Vagina (tissue), 2 donors: Measurements from ENCODE around the gene HRH2. TPM values are rescaled to one million over a fixed set of nuclear protein-coding genes. Genes with fewer than 3 reads are reported as not detected.

Source experiments
- DNase-seq, 2 donors: peaks; one replicate each; pipeline ENCODE4 v3.0.0-alpha.2; 2017; ENCODE audit errors: extremely low spot score in 2 of 2
- H3K27ac ChIP-seq: fragments of 200-600 bp; sonication (generic); one replicate; pipeline ENCODE4 v1.5.1; 2019
- H3K27me3 ChIP-seq: fragments of 200-600 bp; sonication (generic); one replicate; pipeline ENCODE4 v1.5.1; 2019
- H3K36me3 ChIP-seq, 2 donors: fragments of 200-600 bp; sonication (generic); one replicate each; pipeline ENCODE4 v1.5.1; 2017 to 2019
- H3K4me1 ChIP-seq: fragments of 200-600 bp; sonication (generic); one replicate; pipeline ENCODE4 v1.5.1; 2019
- H3K4me3 ChIP-seq, 2 donors: fragments of 200-600 bp; sonication (generic); 1 replicate in 1 of 2; 2 replicates in 1 of 2; pipeline ENCODE4 v1.5.1; 2016 to 2019
- H3K9me3 ChIP-seq: fragments of 200-600 bp; sonication (generic); one replicate; pipeline ENCODE4 v1.5.1; 2019
- CTCF ChIP-seq, 3 experiments: fragments of 450-650 bp in 2 of 3; fragments of 200-600 bp in 1 of 3; sonication (generic) in 1 of 3; IDR thresholded peaks; one replicate each; pipeline ENCODE4 v1.5.1; 2017 to 2019; ENCODE audit warnings: antibody characterized with exemption in 3 of 3, mild to moderate bottlenecking in 2 of 3, moderate library complexity in 2 of 3
- POLR2A ChIP-seq, 2 donors: fragments of 450-650 bp; IDR thresholded peaks; one replicate each; pipeline ENCODE4 v1.6.1; 2017; ENCODE audit warnings: antibody characterized with exemption in 2 of 2, mild to moderate bottlenecking in 2 of 2, moderate library complexity in 2 of 2
- POLR2AphosphoS5 ChIP-seq, 2 donors: sonication (generic); formaldehyde crosslinking; IDR thresholded peaks; one replicate each; pipeline ENCODE4 v1.9.0; 2017; ENCODE audit warnings: antibody characterized with exemption in 2 of 2, mild to moderate bottlenecking in 2 of 2, low read depth in 1 of 2; ENCODE audit not compliant: insufficient read depth in 1 of 2
- intact Hi-C: fragments of 100-400 bp; cut with DNase I; formaldehyde crosslinking; loops from one replicate; pipeline ENCODE4 v1.15.1; 2023
- total RNA-seq: library from RNA; depleted of rRNA; stranded (reverse); fragments of >200 nt; gene quantifications from one replicate; pipeline ENCODE4 v1.2.3, GENCODE V29; 2016

The HRH2 gene
- total RNA-seq, 1 donor from 2014 or later: 0.98 TPM

GRCh38 chr5:175724314-175725275 is 66.7 kb downstream of the HRH2 start:
- no peak for DNase-seq
- no peak overlapping the region for H3K27ac ChIP-seq
- intact Hi-C loops: no loop called here
- no peak overlapping the region for H3K4me3 ChIP-seq
- peaks cover 4% of the 10 kb centered on the region for H3K4me1 ChIP-seq
- H3K36me3 ChIP-seq: no peaks in the 10 kb centered on the region
- TF ChIP-seq POLR2A (IDR thresholded peaks at IDR 0.05) (no peak), POLR2AphosphoS5 (IDR thresholded peaks at IDR 0.05; ENCODE audit: insufficient read depth in 1 of 2, low read depth in 1 of 2) (no peak), CTCF (IDR thresholded peaks at IDR 0.05) (no peak)
- no peaks in the 10 kb centered on the region for H3K27me3 ChIP-seq
- no peaks in the 10 kb centered on the region for H3K9me3 ChIP-seq

GRCh38 chr5:175728316-175728715 is 70.4 kb downstream of the HRH2 start:
- Histone ChIP-seq H3K27ac (no peak overlapping the region), H3K9me3 (no peaks in the 10 kb centered on the region), H3K4me1 (peaks cover 5% of the 10 kb centered on the region), H3K36me3 (no peaks in the 10 kb centered on the region), H3K4me3 (no peak overlapping the region), H3K27me3 (no peaks in the 10 kb centered on the region)
- no peak for DNase-seq
- intact Hi-C loops: no loop called here
- TF ChIP-seq POLR2A (IDR thresholded peaks at IDR 0.05): no peak
- TF ChIP-seq CTCF (IDR thresholded peaks at IDR 0.05): no peak
- no peak for TF ChIP-seq POLR2AphosphoS5 (IDR thresholded peaks at IDR 0.05; ENCODE audit: insufficient read depth in 1 of 2, low read depth in 1 of 2)

- no peak overlapping the region for H3K4me3 ChIP-seq
- intact Hi-C loops: no loop called here
- no peaks in the 10 kb centered on the region for H3K36me3 ChIP-seq
- no peaks in the 10 kb centered on the region for H3K9me3 ChIP-seq
- peaks cover 5% of the 10 kb centered on the region for H3K4me1 ChIP-seq
- DNase-seq: no peak
- H3K27me3 ChIP-seq: no peaks in the 10 kb centered on the region
- H3K27ac ChIP-seq: no peak overlapping the region
- TF ChIP-seq POLR2A (IDR thresholded peaks at IDR 0.05) (no peak), CTCF (IDR thresholded peaks at IDR 0.05) (no peak), POLR2AphosphoS5 (IDR thresholded peaks at IDR 0.05; ENCODE audit: insufficient read depth in 1 of 2, low read depth in 1 of 2) (no peak)
Observed at GRCh38 chr5:175728885-175729828, 71.3 kb downstream of the HRH2 start.

GRCh38 chr5:175729829-175730277 is 72.0 kb downstream of the HRH2 start:
- no peak overlapping the region for H3K27ac ChIP-seq
- DNase-seq: no peak
- intact Hi-C loops: no loop called here
- H3K27me3 ChIP-seq: no peaks in the 10 kb centered on the region
- no peaks in the 10 kb centered on the region for H3K36me3 ChIP-seq
- TF ChIP-seq CTCF (IDR thresholded peaks at IDR 0.05): peak; percentile 87 to 91 (median 89)
- TF ChIP-seq POLR2AphosphoS5 (IDR thresholded peaks at IDR 0.05; ENCODE audit: insufficient read depth in 1 of 2, low read depth in 1 of 2): no peak
- H3K4me1 ChIP-seq: peaks cover 5% of the 10 kb centered on the region
- no peak overlapping the region for H3K4me3 ChIP-seq
- H3K9me3 ChIP-seq: no peaks in the 10 kb centered on the region
